ENCODE data around the gene FDXR.

GRCh38 chr17:74864297-74864865 is 8.4 kb downstream of the FDXR start:
- TF ChIP-seq CTCF (conservative IDR thresholded peaks at IDR 0.05) (no peak), EZH2 (IDR thresholded peaks at IDR 0.05; ENCODE audit: low read depth) (no peak)

All from PC-9 (cell line).